Smooth muscle cell (in vitro differentiated cells): ENCODE results near the gene DNAH7. TPM values are rescaled to one million over a fixed set of nuclear protein-coding genes. Genes with fewer than 3 reads are reported as not detected.

Experiments used
- DNase-seq: peaks from one replicate; lab custom pipeline; 2025; ENCODE audit not compliant: unreplicated experiment; lab: John Stamatoyannopoulos, UW
- H2AFZ ChIP-seq: fragments of 200-600 bp; sonication (generic); 2 replicates; pipeline ENCODE4 v1.6.0; 2016; ENCODE audit warnings: antibody characterized with exemption, low read depth, mild to moderate bottlenecking
- H3F3A ChIP-seq: fragments of 200-600 bp; sonication (generic); 2 replicates; pipeline ENCODE4 v1.6.0; 2017; ENCODE audit warnings: antibody characterized with exemption, low read depth
- H3K27ac ChIP-seq: fragments of 200-600 bp; sonication (generic); 2 replicates; pipeline ENCODE4 v1.5.1; 2016; ENCODE audit warnings: low read depth, mild to moderate bottlenecking
- H3K27me3 ChIP-seq: fragments of 200-600 bp; sonication (generic); 2 replicates; pipeline ENCODE4 v1.6.1; 2016; ENCODE audit warnings: low read depth, mild to moderate bottlenecking
- H3K36me3 ChIP-seq: fragments of 200-600 bp; sonication (generic); 2 replicates; pipeline ENCODE4 v1.5.1; 2016; ENCODE audit warnings: low read depth
- H3K4me1 ChIP-seq: fragments of 200-600 bp; sonication (generic); 2 replicates; pipeline ENCODE4 v1.5.1; 2016; ENCODE audit warnings: low read depth
- H3K4me2 ChIP-seq: fragments of 200-600 bp; sonication (generic); 2 replicates; pipeline ENCODE4 v1.6.0; 2016; ENCODE audit warnings: mild to moderate bottlenecking
- H3K4me3 ChIP-seq: fragments of 200-600 bp; sonication (generic); 2 replicates; pipeline ENCODE4 v1.5.1; 2016; ENCODE audit warnings: mild to moderate bottlenecking
- H3K79me2 ChIP-seq: fragments of 200-600 bp; sonication (generic); 2 replicates; pipeline ENCODE4 v1.6.0; 2016; ENCODE audit warnings: low read depth, mild to moderate bottlenecking
- H3K9ac ChIP-seq: fragments of 200-600 bp; sonication (generic); 2 replicates; pipeline ENCODE4 v1.6.0; 2016; ENCODE audit warnings: low read depth
- H3K9me3 ChIP-seq: fragments of 200-600 bp; sonication (generic); replicated peaks from 2 replicates; pipeline ENCODE4 v1.5.1; 2016; ENCODE audit warnings: low read depth
- H4K20me1 ChIP-seq: fragments of 200-600 bp; sonication (generic); 2 replicates; pipeline ENCODE4 v1.6.0; 2016; ENCODE audit warnings: low read depth
- CTCF ChIP-seq: fragments of 200-600 bp; sonication (generic); IDR thresholded peaks from 2 replicates; pipeline ENCODE4 v1.5.1; 2017; ENCODE audit warnings: borderline replicate concordance, mild to moderate bottlenecking, antibody characterized with exemption; ENCODE audit not compliant: insufficient read depth, poor library complexity, severe bottlenecking
- WGBS: methylation state at CpG from one replicate; pipeline ENCODE4 v1.1.7; 2016; ENCODE audit warnings: low lambda C conversion rate; 5-methylcytosine and 5-hydroxymethylcytosine counted together
- polyA plus RNA-seq: library from polyadenylated mRNA; unstranded; fragments of >200 nt; fragmentation: Nextera tagmentation; extraction: Ambion mirVana; gene quantifications from 2 replicates; pipeline ENCODE4 v1.2.1, GENCODE V29; 2016
- total RNA-seq: library from RNA; depleted of rRNA; stranded (reverse); fragments of >200 nt; gene quantifications from 2 replicates; pipeline ENCODE4 v1.2.3, GENCODE V29; 2014

The DNAH7 gene
- total and polyA plus RNA-seq, 2 experiments from 2014 or later = 0.99 to 1.2 TPM

GRCh38 chr2:196088203-196088602 is 19.6 kb upstream of the DNAH7 start:
- Histone ChIP-seq H3K9me3 (no peaks in the 10 kb centered on the region), H3K27me3 (no peaks in the 10 kb centered on the region), H3K79me2 (no peaks in the 10 kb centered on the region), H3K4me1 (no peaks in the 10 kb centered on the region), H3F3A (no peaks in the 10 kb centered on the region), H3K4me2 (no peak overlapping the region), H3K4me3 (no peak overlapping the region), H3K9ac (no peak overlapping the region), H2AFZ (no peak overlapping the region), H3K36me3 (no peaks in the 10 kb centered on the region), H3K27ac (no peak overlapping the region), H4K20me1 (no peaks in the 10 kb centered on the region)
- 85% methylated on average over 2 of the region's 2 CpGs for WGBS
- DNase-seq = no peak
- TF ChIP-seq CTCF = no peak

GRCh38 chr2:196086517-196087368 is 18.1 kb upstream of the DNAH7 start:
- no peaks in the 10 kb centered on the region for H3K36me3 ChIP-seq
- 87% methylated on average over 7 of the region's 7 CpGs for WGBS
- H3K4me3 ChIP-seq = no peak overlapping the region
- DNase-seq = no peak
- no peaks in the 10 kb centered on the region for H3K9me3 ChIP-seq
- no peak overlapping the region for H3K27ac ChIP-seq
- H3K4me1 ChIP-seq = no peaks in the 10 kb centered on the region
- H3K9ac ChIP-seq = no peak overlapping the region
- no peaks in the 10 kb centered on the region for H3K79me2 ChIP-seq
- no peaks in the 10 kb centered on the region for H3K27me3 ChIP-seq
- H2AFZ ChIP-seq = no peak overlapping the region
- H3F3A ChIP-seq = no peaks in the 10 kb centered on the region
- no peaks in the 10 kb centered on the region for H4K20me1 ChIP-seq
- no peak for TF ChIP-seq CTCF
- no peak overlapping the region for H3K4me2 ChIP-seq

GRCh38 chr2:196083601-196084000 is 15.0 kb upstream of the DNAH7 start:
- DNase-seq = no peak
- Histone ChIP-seq H3K9ac (no peak overlapping the region), H3K27ac (no peak overlapping the region), H3K9me3 (no peaks in the 10 kb centered on the region), H2AFZ (no peak overlapping the region), H3K4me1 (no peaks in the 10 kb centered on the region), H4K20me1 (no peaks in the 10 kb centered on the region), H3K4me3 (no peak overlapping the region), H3F3A (no peaks in the 10 kb centered on the region), H3K4me2 (no peak overlapping the region), H3K36me3 (no peaks in the 10 kb centered on the region), H3K79me2 (no peaks in the 10 kb centered on the region), H3K27me3 (no peaks in the 10 kb centered on the region)
- 87% methylated on average over 5 of the region's 5 CpGs for WGBS
- no peak for TF ChIP-seq CTCF

GRCh38 chr2:196080526-196080925 is 11.9 kb upstream of the DNAH7 start:
- 71% methylated on average over 2 of the region's 2 CpGs for WGBS
- H4K20me1 ChIP-seq = no peaks in the 10 kb centered on the region
- no peak overlapping the region for H2AFZ ChIP-seq
- DNase-seq = no peak
- no peak overlapping the region for H3K4me3 ChIP-seq
- no peaks in the 10 kb centered on the region for H3K36me3 ChIP-seq
- H3K4me2 ChIP-seq = no peak overlapping the region
- H3F3A ChIP-seq = no peaks in the 10 kb centered on the region
- H3K9ac ChIP-seq = no peak overlapping the region
- H3K79me2 ChIP-seq = no peaks in the 10 kb centered on the region
- H3K4me1 ChIP-seq = no peaks in the 10 kb centered on the region
- TF ChIP-seq CTCF = no peak
- no peak overlapping the region for H3K27ac ChIP-seq
- no peaks in the 10 kb centered on the region for H3K9me3 ChIP-seq
- no peaks in the 10 kb centered on the region for H3K27me3 ChIP-seq
